GM23248 (cell line): ENCODE data around the gene SBF2.

Source experiments
- EZH2 ChIP-seq: fragments of 200-600 bp; sonication (generic); IDR thresholded peaks from 2 replicates; pipeline ENCODE4 v1.6.1; 2018; ENCODE audit warnings: antibody characterized with exemption, mild to moderate bottlenecking; ENCODE audit not compliant: insufficient read depth, poor library complexity, severe bottlenecking
- EZH2phosphoT487 ChIP-seq: fragments of 200-600 bp; sonication (generic); IDR thresholded peaks from 2 replicates; pipeline ENCODE4 v1.6.1; 2018; ENCODE audit warnings: antibody characterized with exemption, moderate library complexity, mild to moderate bottlenecking, low read depth; ENCODE audit not compliant: insufficient read depth

DNA sequence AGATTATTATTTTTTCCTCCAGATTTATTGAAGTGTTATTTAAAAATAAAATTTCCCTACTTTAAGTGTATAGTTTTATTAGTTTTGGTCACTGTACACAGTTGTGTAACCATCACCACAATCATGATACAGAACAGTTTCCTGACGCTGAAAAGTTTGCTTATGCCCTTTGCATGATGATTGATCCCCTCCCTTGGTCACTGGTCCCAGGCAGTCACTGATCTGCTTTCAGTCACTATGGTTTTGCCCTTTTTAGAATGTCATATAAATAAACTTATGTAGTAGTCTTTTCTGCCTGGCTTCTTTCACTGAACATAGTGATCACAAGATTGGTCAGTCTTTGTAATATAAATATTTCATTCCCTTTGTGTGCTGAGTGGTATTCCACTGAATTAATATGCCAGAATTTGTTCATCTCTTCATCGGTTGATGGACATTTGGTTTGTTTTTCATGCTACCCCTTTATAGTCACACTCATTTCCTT, 489.6 kb downstream of the SBF2 start:
- no peak for TF ChIP-seq EZH2
- TF ChIP-seq EZH2phosphoT487, result no peak
